ENCODE measurements around the gene LYST.
A peak's percentile ranks its signal among the peaks of the same experiment; 100 is the strongest.

Gene LYST

DNA sequence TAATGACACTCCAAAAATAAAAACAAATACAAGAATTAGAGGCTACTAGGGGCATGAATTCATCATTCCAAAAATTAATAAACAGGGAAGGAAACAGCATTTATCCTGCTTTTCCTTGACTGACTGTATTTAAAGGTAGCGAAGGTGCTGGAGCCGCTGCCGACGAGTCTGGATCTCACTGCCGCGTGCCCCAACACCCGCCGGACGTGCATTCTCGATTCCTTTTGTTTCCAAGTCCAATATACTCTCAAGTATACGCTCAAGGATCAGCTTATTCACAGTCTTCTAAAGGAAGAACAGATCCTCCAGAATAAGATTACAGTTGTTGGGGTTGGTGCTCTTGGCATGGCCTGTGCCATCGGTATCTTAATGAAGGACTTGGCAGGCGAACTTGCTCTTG, 129.0 kb downstream of the LYST start:
- Mint-ChIP-seq H3K4me3 (no peak overlapping the region), H3K27ac (peak overlapping the region; percentile 30), H3K4me1 (ENCODE audit: low read depth) (peaks cover 5% of the 10 kb centered on the region), H3K27me3 (no peaks in the 10 kb centered on the region), H3K36me3 (ENCODE audit: low read depth) (peaks cover 65% of the 10 kb centered on the region), H3K9me3 (no peaks in the 10 kb centered on the region)
- intact Hi-C loops (cut with micrococcal nuclease) = no loop called here

DNA sequence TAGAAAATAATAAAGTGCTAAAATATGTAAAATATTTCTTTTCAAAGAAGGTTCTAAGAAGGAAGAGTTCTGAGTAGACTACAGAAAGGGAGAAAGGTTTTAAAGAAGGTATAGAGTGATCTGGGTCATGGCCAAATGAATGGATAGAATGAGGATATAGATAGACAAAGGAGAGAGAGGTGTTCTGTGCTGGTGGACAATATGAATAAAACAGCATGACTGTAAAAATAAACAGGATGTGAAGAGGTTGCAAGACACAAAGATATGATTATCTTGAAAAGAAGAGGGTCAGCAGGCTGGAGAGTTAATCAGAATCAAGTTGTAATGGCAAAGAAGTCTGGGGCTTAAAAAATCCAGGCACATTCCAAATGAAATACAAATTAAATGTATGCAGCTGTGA, 130.4 kb downstream of the LYST start:
- H3K4me1 Mint-ChIP-seq (ENCODE audit: low read depth) = peaks cover 5% of the 10 kb centered on the region
- H3K9me3 Mint-ChIP-seq = no peaks in the 10 kb centered on the region
- no peak overlapping the region for H3K4me3 Mint-ChIP-seq
- H3K27ac Mint-ChIP-seq = no peak overlapping the region
- intact Hi-C loops (cut with micrococcal nuclease) = no loop called here
- H3K27me3 Mint-ChIP-seq = no peaks in the 10 kb centered on the region
- H3K36me3 Mint-ChIP-seq (ENCODE audit: low read depth) = peaks cover 60% of the 10 kb centered on the region

DNA sequence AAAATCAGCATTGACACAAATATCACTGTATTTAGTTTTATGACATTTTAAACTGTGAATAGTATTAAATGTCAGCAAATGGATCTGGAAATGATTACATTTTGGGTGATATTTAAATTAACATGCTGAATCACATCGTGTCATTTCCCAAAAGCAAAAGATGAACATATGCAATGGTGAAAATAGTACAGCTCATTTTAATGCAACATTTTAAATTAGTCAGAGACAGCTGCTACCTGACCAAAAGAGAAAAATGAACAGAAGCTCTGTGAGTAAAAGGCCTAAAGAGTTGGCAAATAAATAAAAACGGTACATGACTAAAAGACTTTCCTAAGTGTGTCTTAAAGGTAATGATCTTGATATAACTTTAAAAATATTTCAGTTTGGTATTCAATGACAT, 131.1 kb downstream of the LYST start:
- Mint-ChIP-seq H3K4me3 (no peak overlapping the region), H3K4me1 (ENCODE audit: low read depth) (peaks cover 5% of the 10 kb centered on the region), H3K27ac (no peak overlapping the region), H3K9me3 (no peaks in the 10 kb centered on the region), H3K27me3 (no peaks in the 10 kb centered on the region), H3K36me3 (ENCODE audit: low read depth) (peaks cover 60% of the 10 kb centered on the region)
- intact Hi-C loops (cut with micrococcal nuclease) = no loop called here

DNA sequence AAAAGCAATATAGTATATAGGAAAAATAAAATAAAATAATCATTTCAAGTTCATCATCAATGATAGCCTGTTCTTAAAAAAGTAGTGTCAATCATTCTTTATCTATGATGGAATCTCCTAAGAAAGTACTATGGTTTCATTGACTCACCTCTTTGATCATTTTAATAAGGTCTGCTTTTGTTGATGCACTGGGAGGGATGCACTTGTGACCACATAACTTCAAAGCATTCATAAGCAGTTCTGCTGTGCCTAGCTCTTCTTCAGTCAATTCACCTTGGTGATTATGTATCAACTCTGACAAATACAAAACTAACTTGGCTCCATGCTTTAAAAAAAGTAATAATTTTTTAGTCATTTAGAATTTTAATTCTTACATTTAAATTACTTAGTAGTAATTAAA, 132.4 kb downstream of the LYST start:
- no peak overlapping the region for H3K27ac Mint-ChIP-seq
- H3K9me3 Mint-ChIP-seq = no peaks in the 10 kb centered on the region
- intact Hi-C loops (cut with micrococcal nuclease) = no loop called here
- H3K4me1 Mint-ChIP-seq (ENCODE audit: low read depth) = peaks cover 5% of the 10 kb centered on the region
- no peaks in the 10 kb centered on the region for H3K27me3 Mint-ChIP-seq
- H3K4me3 Mint-ChIP-seq = no peak overlapping the region
- peaks cover 47% of the 10 kb centered on the region for H3K36me3 Mint-ChIP-seq (ENCODE audit: low read depth)

DNA sequence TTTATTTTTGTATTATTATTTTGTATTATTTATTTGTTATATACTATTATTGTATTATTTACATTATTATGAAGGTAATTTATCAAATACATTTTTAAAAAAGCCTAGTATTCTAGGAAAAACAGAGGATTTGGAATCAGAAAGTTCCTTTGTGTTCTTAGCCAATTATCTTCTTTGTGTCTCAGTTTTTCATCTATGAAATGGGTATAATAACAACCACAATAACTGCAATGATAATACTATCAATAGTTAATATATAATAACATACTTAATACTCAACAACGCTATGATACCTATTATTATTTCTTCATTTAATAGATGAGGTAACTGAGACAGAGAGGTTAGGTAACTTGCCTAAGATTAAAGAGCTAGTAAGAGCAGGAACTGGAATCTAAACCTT, 136.7 kb downstream of the LYST start:
- no peak overlapping the region for H3K4me3 Mint-ChIP-seq
- peaks cover 33% of the 10 kb centered on the region for H3K36me3 Mint-ChIP-seq (ENCODE audit: low read depth)
- H3K9me3 Mint-ChIP-seq = no peaks in the 10 kb centered on the region
- H3K4me1 Mint-ChIP-seq (ENCODE audit: low read depth) = no peaks in the 10 kb centered on the region
- intact Hi-C loops (cut with micrococcal nuclease) = no loop called here
- H3K27ac Mint-ChIP-seq = no peak overlapping the region
- no peaks in the 10 kb centered on the region for H3K27me3 Mint-ChIP-seq

DNA sequence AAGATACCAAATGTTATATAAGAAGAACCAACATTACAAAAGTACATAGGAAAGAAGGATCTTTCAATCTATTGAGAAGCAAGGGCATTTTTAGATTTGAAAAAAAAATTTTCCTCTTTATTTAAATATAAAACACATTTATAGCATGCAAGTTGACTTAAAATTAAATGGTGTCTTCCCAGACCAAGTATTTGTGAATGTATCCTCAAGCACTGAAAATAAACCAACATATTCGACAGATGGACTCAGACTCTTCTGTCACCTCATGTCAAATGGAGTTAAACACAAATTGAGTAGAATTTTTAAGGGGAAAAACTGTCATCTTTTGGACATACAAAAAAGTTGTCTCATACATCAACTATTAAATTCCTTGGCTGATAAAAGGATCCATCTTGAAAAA, 140.1 kb downstream of the LYST start:
- Mint-ChIP-seq H3K27ac (no peak overlapping the region), H3K4me3 (no peak overlapping the region), H3K36me3 (ENCODE audit: low read depth) (peaks cover 35% of the 10 kb centered on the region), H3K4me1 (ENCODE audit: low read depth) (no peaks in the 10 kb centered on the region), H3K27me3 (no peaks in the 10 kb centered on the region), H3K9me3 (no peaks in the 10 kb centered on the region)
- intact Hi-C loops (cut with micrococcal nuclease) = loop anchor here (10.0 kb wide), 1 partner anchor 522 kb away; no protein-coding TSS in a partner anchor

DNA sequence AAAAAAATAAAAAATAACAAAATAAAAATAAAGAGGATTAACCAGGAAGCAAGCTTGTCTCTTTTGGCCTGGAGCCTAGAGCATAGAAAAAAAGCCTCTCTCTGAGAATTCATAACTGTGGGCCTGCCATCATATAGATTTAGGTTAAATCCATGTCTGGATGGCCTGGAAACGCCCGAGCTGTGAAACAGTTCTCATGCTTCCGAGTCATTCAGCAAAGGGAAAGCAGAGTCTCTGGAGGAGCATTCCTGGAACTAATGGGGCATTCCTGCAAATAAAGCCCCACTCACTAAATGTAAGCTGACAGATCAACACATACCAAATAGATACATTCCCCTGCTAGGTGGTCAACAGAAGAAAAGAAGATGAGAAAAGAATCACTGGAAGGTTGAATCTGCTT, 141.3 kb downstream of the LYST start:
- peaks cover 30% of the 10 kb centered on the region for H3K36me3 Mint-ChIP-seq (ENCODE audit: low read depth)
- no peaks in the 10 kb centered on the region for H3K27me3 Mint-ChIP-seq
- H3K27ac Mint-ChIP-seq = peak overlapping the region; percentile 36
- no peak overlapping the region for H3K4me3 Mint-ChIP-seq
- no peaks in the 10 kb centered on the region for H3K9me3 Mint-ChIP-seq
- intact Hi-C loops (cut with micrococcal nuclease) = loop anchor here (10.0 kb wide), 1 partner anchor 521 kb away; no protein-coding TSS in a partner anchor
- H3K4me1 Mint-ChIP-seq (ENCODE audit: low read depth) = no peaks in the 10 kb centered on the region

DNA sequence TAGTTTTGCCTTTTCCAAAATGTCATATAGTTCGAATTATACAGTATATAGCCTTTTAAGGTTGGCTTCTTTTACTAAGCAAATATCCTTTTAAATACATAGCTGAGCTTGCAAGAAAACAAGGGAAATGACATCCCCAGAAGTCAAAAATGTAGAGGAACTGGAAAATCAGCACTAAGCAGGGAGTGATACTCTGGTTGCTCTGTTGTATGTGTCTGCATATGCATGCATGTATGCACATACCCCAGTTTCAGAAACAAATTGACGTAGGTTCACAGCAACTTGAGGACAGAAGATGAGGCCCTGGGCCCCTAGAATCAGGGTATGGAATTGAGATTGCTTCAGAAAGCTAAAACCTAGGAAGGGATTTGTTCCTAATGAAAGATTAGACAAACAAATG, 142.0 kb downstream of the LYST start:
- Mint-ChIP-seq H3K27ac (peak overlapping the region; percentile 52), H3K4me1 (ENCODE audit: low read depth) (no peaks in the 10 kb centered on the region), H3K9me3 (no peaks in the 10 kb centered on the region), H3K27me3 (no peaks in the 10 kb centered on the region), H3K4me3 (no peak overlapping the region), H3K36me3 (ENCODE audit: low read depth) (peaks cover 30% of the 10 kb centered on the region)
- intact Hi-C loops (cut with micrococcal nuclease) = loop anchor here (10.0 kb wide), 1 partner anchor 520 kb away; no protein-coding TSS in a partner anchor

DNA sequence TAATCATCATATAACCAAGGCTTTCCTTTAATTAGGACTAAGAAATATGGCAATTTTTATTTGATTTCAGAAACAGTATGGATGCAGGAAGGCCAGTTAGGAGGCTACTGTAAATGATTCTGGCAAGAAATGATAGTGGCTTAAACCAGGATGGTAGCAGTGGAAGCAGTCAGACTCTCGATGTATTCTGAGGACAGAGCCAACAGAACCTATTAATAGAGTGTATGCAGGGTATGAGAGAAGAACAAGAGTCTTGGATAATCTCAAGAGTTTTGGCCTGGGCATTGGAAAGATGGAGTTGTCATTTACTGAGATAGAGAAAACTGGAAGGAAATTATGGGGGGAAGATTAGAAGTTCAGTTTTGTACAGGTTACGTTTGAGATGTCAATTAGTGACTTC, 143.8 kb downstream of the LYST start:
- intact Hi-C loops (cut with micrococcal nuclease) = loop anchor here (10.0 kb wide), 1 partner anchor 518 kb away; no protein-coding TSS in a partner anchor
- H3K4me1 Mint-ChIP-seq (ENCODE audit: low read depth) = no peaks in the 10 kb centered on the region
- H3K36me3 Mint-ChIP-seq (ENCODE audit: low read depth) = peaks cover 24% of the 10 kb centered on the region
- no peak overlapping the region for H3K27ac Mint-ChIP-seq
- no peaks in the 10 kb centered on the region for H3K27me3 Mint-ChIP-seq
- no peak overlapping the region for H3K4me3 Mint-ChIP-seq
- H3K9me3 Mint-ChIP-seq = no peaks in the 10 kb centered on the region

DNA sequence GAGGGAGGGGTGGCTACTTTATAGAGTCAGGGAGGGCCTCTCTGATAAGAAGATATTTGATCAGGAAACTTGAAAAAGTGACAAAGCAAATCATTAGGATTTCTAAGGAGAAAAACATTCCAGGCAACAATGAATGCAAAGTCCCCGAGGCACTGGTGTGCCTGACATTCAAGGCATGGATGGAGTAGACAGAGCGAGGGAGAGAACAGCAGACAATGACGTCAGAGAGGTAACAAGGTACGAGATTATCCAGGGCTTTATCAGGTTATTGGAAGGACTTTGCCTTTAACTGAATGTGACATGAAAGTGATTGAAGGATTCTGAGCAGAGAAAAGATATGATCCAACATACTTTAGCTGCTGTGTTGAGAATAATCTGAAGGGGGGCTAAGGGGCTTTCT, 144.7 kb downstream of the LYST start:
- Mint-ChIP-seq H3K9me3 (no peaks in the 10 kb centered on the region), H3K27ac (no peak overlapping the region), H3K27me3 (no peaks in the 10 kb centered on the region), H3K36me3 (ENCODE audit: low read depth) (peaks cover 24% of the 10 kb centered on the region), H3K4me3 (no peak overlapping the region), H3K4me1 (ENCODE audit: low read depth) (no peaks in the 10 kb centered on the region)
- intact Hi-C loops (cut with micrococcal nuclease) = loop anchor here (10.0 kb wide), 1 partner anchor 517 kb away; no protein-coding TSS in a partner anchor

DNA sequence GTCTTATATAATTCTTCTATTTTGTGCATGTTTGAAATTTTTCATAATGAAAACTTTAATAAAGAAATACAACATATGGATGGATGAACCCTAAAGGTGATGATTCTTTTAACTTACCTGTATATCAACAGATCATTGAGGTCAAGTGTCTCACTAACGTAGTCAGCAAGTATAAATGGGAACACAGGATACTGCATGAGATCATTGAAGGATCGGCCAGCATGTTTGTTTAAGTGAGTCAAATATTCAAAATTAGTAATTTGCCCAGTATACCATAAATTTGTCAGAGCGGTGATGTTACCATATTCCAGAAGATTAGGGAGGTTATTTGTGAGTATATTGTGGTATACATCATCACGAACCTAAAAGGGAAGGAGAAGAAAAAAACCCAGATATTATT, 146.2 kb downstream of the LYST start:
- Mint-ChIP-seq H3K4me3 (no peak overlapping the region), H3K4me1 (ENCODE audit: low read depth) (no peaks in the 10 kb centered on the region)

DNA sequence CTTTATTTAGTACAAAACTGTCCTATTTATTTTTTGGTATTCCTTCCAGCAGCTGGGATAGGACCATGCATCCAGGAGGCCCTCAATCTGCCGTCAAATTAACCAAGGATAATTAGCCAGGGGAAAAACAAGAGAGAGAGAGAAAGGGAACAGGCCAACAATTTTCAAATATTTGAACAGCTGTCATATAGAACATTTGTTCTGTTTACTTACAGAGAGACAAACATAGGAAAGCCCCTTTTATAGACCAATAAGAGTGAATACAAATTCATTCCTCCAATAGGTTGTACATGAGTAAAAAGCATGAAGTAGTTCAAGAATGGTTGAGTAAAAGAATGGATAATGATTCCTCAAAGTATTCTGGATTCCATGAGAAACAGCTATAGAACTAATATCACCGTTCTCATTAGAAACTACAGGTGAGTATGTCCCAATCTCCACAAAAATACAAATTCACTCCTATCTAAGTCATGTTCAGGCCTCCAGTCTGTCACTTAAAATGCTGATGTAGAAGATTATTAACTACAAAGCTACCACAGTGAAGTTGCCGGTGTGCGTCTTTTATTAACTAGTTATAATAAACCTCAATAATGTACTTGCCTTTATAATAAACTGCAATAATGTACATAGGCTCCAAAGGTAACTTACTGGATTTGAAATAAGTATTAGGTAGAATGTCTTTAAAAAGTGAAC, 152.4 kb downstream of the LYST start:
- Mint-ChIP-seq H3K27ac (no peak overlapping the region), H3K36me3 (ENCODE audit: low read depth) (peaks cover 57% of the 10 kb centered on the region)

More for the DNA sequence above, 146.2 kb downstream of the LYST start:
- Mint-ChIP-seq H3K9me3 (no peaks in the 10 kb centered on the region), H3K27ac (no peak overlapping the region), H3K27me3 (no peaks in the 10 kb centered on the region), H3K36me3 (ENCODE audit: low read depth) (peaks cover 20% of the 10 kb centered on the region)
- intact Hi-C loops (cut with micrococcal nuclease) = loop anchor here (10.0 kb wide), 1 partner anchor 516 kb away; no protein-coding TSS in a partner anchor

DNA sequence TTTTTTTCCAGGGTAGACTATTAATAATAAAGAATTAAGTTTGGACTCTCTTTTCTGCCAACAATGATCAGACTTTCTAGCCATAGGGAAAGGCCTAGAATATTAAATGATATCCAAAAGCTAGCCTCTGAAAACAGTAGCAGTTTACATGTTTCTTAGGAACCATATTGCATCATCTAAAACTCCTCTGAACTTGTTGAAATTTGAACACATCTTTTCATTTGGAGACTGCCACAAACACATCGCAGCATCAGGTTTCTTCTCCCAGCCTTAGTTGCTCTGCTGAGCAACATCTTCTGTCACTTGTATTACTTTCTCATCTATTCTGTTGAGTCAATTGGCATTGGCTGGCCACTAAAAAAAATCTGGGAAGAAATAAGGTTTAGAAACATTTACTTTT, 153.9 kb downstream of the LYST start:
- Mint-ChIP-seq H3K9me3 (no peaks in the 10 kb centered on the region), H3K27me3 (no peaks in the 10 kb centered on the region), H3K4me1 (ENCODE audit: low read depth) (no peaks in the 10 kb centered on the region), H3K27ac (no peak overlapping the region), H3K4me3 (no peak overlapping the region), H3K36me3 (ENCODE audit: low read depth) (peaks cover 73% of the 10 kb centered on the region)
- intact Hi-C loops (cut with micrococcal nuclease) = no loop called here

More for the DNA sequence above, 152.4 kb downstream of the LYST start:
- Mint-ChIP-seq H3K4me3 (no peak overlapping the region), H3K27me3 (no peaks in the 10 kb centered on the region), H3K9me3 (no peaks in the 10 kb centered on the region), H3K4me1 (ENCODE audit: low read depth) (no peaks in the 10 kb centered on the region)
- intact Hi-C loops (cut with micrococcal nuclease) = no loop called here

DNA sequence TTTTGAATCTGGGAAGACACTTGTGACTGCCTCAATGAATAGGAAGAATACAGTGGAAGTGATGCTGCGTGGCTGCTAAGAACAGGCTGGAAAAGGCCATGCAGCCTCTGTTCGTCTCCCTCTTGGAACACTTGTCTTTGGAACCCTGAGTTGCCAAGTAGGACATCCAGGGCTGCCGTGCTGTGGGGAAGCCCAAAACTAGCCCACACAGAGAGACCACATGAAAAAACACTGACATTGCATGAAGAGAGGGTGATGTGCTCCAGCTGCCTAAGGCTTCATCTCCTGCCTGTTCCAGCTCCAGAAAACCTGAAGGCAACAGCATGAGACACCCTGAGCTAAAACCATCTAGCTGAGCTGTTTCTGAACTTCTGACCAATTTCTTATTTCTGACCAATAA, 156.0 kb downstream of the LYST start:
- intact Hi-C loops (cut with micrococcal nuclease) = no loop called here
- Mint-ChIP-seq H3K36me3 (ENCODE audit: low read depth) (peaks cover 85% of the 10 kb centered on the region), H3K27ac (no peak overlapping the region), H3K4me3 (no peak overlapping the region), H3K4me1 (ENCODE audit: low read depth) (no peaks in the 10 kb centered on the region), H3K9me3 (no peaks in the 10 kb centered on the region), H3K27me3 (no peaks in the 10 kb centered on the region)

DNA sequence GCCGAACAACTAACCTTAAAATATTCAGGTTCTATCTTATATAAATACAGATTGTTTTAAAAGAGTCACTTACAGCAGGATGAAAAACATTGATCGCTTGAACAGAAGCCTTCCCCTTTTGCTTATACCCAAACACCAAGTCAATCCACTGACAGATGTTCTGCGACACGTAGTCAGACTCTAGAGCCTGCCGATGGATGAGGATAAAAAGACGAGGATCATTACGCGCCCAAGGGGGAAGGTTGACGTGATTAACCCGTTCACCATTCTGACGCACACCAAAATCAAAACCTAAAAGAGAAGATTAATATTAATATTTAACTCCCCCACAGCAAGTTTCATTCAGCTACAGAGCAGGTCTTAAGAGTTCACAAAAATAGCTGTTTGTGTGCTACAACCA, 157.7 kb downstream of the LYST start:
- Mint-ChIP-seq H3K4me3 (no peak overlapping the region), H3K27me3 (no peaks in the 10 kb centered on the region), H3K36me3 (ENCODE audit: low read depth) (peaks cover 77% of the 10 kb centered on the region), H3K9me3 (no peaks in the 10 kb centered on the region), H3K27ac (no peak overlapping the region), H3K4me1 (ENCODE audit: low read depth) (no peaks in the 10 kb centered on the region)
- intact Hi-C loops (cut with micrococcal nuclease) = no loop called here
